GM20431 (cell line): ENCODE measurements around the gene SULF2.

Experiments used
- in situ Hi-C: fragments of 300-500 bp; cut with MseI, MboI; formaldehyde crosslinking; loops from one replicate; pipeline ENCODE4 v1.15.0; 2020; ENCODE audit warnings: low sequenced_read_pairs; ENCODE audit not compliant: unreplicated experiment

The SULF2 gene

GRCh38 chr20:47629907-47630306, 155.4 kb downstream of the SULF2 start:
- in situ Hi-C loops: loop anchor here (25.0 kb wide), 2 partner anchors 368 to 443 kb away; no protein-coding TSS in a partner anchor

DNA sequence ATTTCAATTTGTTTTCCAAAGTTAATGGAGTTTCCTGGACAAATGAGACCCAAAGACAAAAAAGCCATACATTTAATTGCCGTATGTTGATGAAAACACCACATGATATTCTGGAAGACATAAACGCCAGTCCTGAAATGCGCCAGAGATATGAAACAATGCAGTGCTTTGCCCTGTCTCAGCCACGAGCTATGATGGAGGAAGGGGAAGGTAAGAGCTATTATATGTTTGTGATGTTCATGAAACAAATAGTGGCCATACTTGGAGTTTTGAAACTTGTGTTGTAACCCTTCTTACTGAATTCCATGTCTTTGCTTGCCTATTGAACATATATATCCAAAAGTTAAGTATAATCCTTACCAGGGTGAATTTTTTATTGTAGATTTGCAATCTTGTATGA, 157.7 kb downstream of the SULF2 start:
- in situ Hi-C loops: loop anchor here (25.0 kb wide), 2 partner anchors 365 to 440 kb away; no protein-coding TSS in a partner anchor

GRCh38 chr20:47623206-47623605, 162.1 kb downstream of the SULF2 start:
- in situ Hi-C loops: loop anchor here (25.0 kb wide), 2 partner anchors 111 to 236 kb away; partner anchors contain the start of gene NCOA3

- in situ Hi-C loops: loop anchor here (25.0 kb wide), 2 partner anchors 110 to 235 kb away; partner anchors contain the start of gene NCOA3
Observed at GRCh38 chr20:47622118-47622665, 163.1 kb downstream of the SULF2 start.

- in situ Hi-C loops: loop anchor here (25.0 kb wide), 2 partner anchors 109 to 234 kb away; partner anchors contain the start of gene NCOA3
Observed at GRCh38 chr20:47620808-47621805, 164.2 kb downstream of the SULF2 start.

- in situ Hi-C loops: loop anchor here (25.0 kb wide), 2 partner anchors 106 to 231 kb away; partner anchors contain the start of gene NCOA3
Observed at GRCh38 chr20:47618479-47618878, 166.8 kb downstream of the SULF2 start.

- in situ Hi-C loops: loop anchor here (25.0 kb wide), 2 partner anchors 103 to 228 kb away; partner anchors contain the start of gene NCOA3
Observed at GRCh38 chr20:47614703-47615309, 170.5 kb downstream of the SULF2 start.

DNA sequence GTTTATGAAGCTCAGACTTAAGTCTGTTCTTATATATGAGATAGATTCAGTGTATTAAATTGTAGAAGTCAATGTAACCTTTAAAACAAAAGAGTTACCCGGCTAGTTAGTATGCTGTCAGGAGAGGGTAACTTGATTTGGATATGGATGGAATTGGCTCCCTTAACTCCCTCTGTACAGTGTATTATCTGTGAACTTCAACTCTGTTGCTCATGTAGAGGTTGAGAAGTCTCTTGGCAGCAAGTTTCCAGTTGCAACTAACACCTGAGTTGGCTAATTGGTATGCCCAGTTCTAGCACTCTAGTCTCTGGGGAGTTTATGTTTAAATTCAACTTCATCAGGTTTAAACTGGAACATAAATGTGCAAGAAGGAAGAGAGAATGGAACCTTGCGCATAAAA, 172.6 kb downstream of the SULF2 start:
- in situ Hi-C loops: loop anchor here (25.0 kb wide), 2 partner anchors 100 to 225 kb away; partner anchors contain the start of gene NCOA3

DNA sequence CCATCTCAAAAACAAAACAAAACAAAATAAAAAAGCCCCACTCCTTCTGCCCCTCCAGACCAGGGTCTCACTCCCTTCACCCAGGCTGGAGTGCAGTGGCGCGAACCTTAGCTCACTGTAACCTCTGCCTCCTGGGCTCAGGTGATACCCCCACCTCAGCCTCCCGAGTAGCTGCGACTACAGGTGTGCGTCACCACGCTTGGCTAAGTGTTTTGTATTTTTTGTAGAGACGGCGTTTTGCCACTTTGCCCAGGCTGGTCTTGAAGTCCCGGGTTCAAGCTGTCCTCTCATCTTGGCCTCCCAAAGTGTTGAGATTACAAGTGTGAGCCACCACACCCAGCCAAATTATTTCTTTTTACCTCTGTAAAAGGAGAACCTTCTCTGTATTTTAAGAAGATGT, 173.5 kb downstream of the SULF2 start:
- in situ Hi-C loops: loop anchor here (25.0 kb wide), 2 partner anchors 99 to 224 kb away; partner anchors contain the start of gene NCOA3

- in situ Hi-C loops: loop anchor here (25.0 kb wide), 2 partner anchors 99 to 224 kb away; partner anchors contain the start of gene NCOA3
Observed at GRCh38 chr20:47610945-47611250, 174.4 kb downstream of the SULF2 start.

GRCh38 chr20:47610247-47610944, 174.9 kb downstream of the SULF2 start:
- in situ Hi-C loops: loop anchor here (25.0 kb wide), 2 partner anchors 98 to 223 kb away; partner anchors contain the start of gene NCOA3

DNA sequence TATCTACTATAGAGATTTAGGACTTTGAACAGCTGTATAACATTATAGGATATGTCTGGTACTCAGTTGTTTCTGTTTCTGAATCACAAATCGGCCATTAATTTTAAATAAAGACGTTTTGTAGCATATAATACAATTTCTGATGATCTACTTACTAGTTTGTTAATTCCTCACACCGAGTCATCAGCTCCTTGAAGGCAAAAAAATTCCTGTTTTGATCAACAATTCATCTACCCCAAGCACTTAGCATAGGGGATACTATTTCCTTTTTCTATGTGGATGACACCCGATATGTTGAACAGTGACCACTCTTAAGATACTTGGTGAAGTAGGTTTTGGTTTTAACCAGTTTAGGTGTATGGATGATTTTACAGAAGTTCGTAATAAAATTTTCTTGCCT, 176.3 kb downstream of the SULF2 start:
- in situ Hi-C loops: loop anchor here (25.0 kb wide), 2 partner anchors 97 to 222 kb away; partner anchors contain the start of gene NCOA3
